NOMO-1 treated with dmso at 0.1 percent for 144 hours (cell line): Measurements from ENCODE around the gene ADORA2B.
"Not testable (repeated sequence)": the region's sequence is repeated elsewhere in the genome, so short reads cannot be mapped to it uniquely, and the experiment has no call there.

ENCODE experiments used
- DNase-seq: peaks from one replicate; lab custom pipeline; 2025; ENCODE audit not compliant: unreplicated experiment; lab: John Stamatoyannopoulos, UW

ADORA2B gene

DNA sequence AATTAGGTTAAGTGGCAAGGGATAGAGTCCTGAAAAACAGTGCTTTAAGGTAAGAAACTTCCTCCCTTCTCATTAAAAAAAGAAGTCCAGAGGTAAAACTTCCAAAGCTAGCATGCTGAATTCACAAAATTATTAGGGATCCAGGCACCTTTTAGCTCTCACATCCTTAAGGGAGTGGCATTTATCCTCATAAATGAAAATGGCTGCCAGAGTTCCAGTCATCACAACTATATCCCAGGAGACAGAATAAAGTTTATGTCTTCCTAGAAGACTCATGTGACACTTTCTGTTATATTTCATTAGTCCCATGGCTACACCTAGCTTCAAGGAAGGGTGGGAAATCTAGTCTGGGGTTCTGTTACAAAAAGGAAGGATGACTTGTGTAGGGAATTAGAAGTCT, 23.3 kb upstream of the ADORA2B start:
- no peak for DNase-seq

- DNase-seq: no peak
Observed at GRCh38 chr17:15922586-15922985, 22.3 kb upstream of the ADORA2B start.

DNA sequence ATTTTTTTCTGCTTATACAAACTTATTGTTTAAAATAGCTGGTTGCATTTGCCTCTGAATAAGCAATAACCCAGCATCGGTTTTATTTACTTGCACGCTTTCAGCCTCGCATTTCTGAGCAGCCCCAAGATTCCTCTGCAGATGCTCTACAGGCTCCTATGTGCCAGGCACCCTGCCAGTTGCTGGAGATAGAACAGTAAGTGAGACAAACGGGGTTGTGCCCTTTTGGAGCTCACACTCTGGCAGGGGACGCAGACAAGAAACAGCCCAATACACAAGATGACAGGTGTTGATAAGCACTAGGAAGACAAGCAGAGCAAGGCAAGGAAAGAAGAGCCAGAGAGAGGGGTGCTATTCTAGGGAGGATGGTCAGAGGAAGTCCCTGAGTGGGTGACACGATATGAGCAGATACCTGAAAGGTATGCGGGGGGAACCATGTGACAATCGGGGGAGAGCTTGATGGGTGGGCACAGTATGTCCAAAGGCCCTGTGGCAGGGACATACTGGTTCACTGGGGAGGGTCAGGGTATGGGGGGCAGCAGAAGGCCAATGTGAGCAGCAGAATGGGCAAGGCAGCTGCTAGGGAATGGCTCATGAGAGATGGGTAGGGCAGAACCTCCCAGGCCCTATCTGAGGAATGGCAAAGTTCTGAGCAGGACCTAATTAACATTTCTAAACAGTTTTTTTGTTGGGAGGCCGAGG, 18.7 kb upstream of the ADORA2B start:
- no peak for DNase-seq

DNA sequence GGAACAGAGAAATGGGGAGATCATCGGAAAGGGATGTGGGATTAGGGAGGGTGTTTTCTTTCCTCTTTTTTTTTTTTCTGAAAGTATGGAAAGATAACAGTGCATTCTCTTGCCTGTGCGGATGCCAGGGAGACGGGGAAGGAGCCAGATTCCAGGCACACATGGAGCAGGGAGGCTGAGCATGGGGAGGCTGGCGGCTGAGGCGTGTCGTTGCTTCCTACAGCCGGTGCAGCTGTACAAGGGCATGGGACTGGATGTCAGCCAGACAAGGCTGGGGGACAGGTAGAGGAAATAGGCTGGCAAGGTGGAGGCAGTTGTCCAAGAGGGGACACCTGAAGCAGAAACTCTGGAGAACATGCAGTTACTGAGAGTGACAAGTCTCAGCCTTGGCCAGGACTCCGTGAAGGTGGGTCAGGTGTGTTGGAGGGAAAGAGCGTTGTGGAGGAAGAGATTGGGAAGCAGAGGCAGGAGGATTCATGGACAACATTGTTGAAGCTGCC, 16.6 kb upstream of the ADORA2B start:
- DNase-seq: no peak

DNA sequence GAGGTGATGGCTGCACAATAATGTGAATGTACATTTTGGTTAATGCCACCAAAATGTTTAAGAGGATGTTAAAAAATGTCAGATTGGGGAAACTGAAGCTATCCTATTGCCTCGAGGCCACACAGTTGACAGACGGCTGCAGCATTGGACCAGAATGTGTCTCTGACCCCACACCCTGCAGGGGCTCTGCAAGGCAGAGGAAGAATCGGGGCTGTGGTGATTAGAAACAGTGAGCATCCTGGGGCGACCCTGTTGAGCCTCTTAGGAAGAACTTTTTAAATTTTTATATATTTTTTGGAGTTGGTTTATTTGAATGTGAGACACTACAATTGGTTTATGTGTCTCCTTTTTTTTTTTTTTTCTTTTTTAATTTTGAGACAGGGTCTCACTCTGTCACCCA, 15.0 kb upstream of the ADORA2B start:
- DNase-seq: no peak

DNA sequence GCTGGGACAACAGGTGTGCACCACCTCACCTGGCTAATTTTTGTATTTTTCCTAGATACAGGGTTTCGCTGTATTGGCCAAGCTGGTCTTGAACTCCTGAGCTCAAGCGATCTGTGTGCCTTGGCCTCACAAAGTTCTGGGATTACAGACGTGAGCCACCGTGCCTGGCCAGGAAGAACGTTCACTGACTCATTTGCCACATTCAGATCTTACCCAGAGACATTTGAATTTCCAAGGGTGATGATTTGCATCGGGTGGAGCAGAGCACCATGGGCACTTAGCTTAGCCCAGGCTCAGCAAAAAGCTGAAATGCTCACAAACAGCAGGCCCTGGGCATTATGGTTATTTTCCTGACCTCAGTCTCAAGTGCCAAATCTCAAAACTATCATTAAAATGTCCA, 14.5 kb upstream of the ADORA2B start:
- DNase-seq: no peak

GRCh38 chr17:15931394-15931793, 13.5 kb upstream of the ADORA2B start:
- DNase-seq: no peak

DNA sequence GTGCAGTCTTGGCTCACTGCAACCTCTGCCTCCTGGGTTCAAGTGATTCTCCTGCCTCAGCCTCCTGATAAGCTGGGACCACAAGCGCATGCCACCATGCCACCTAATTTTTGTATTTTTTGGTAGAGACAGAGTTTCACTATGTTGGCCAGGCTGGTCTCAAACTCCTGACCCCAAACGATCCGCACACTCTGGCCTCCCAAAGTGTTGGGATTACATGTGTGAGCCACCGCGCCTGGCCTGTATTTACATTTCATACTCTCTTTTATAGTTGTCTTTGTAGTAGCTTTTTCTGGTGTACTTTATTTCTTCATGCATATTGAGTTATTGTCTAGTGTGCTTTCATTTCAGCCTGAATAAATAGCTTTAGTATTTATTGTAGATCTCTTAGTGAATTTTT, 10.1 kb upstream of the ADORA2B start:
- DNase-seq: no peak

GRCh38 chr17:15935891-15936290, 9.0 kb upstream of the ADORA2B start:
- no peak for DNase-seq

GRCh38 chr17:15936481-15936880, 8.4 kb upstream of the ADORA2B start:
- DNase-seq: not testable (repeated sequence)

- DNase-seq: no peak
Observed at GRCh38 chr17:15941781-15942180, 3.1 kb upstream of the ADORA2B start.

DNA sequence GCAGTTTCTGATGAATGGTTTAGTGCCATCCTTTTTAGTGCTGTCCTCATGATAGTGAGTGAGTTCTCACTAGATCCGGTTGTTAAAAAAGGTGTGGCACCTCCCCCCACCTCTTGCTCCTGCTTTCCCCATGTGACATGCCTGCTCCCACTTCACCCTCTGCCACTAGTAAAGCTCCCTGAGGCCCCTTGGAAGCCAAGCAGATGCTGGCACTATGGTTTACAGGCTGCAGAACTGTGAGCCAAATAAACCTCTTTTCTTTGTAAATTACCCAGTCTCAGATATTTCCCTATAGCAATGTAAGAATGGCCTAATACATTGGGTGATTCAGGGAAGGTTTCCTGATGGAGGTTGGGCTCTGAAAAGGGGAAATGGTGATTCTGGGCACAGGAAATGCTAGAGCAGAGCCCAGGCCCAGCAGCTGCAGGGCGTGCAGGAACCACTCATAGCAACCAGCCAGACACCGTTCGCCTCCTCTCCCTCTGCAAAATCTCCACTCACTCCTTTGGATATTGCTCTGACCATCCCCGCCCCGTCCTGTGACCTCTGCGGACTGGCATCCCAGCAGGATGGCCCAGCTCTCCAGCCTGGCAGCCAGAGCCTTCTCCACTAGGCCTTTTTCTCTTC, 2.6 kb upstream of the ADORA2B start:
- peak; percentile 80 for DNase-seq

DNA sequence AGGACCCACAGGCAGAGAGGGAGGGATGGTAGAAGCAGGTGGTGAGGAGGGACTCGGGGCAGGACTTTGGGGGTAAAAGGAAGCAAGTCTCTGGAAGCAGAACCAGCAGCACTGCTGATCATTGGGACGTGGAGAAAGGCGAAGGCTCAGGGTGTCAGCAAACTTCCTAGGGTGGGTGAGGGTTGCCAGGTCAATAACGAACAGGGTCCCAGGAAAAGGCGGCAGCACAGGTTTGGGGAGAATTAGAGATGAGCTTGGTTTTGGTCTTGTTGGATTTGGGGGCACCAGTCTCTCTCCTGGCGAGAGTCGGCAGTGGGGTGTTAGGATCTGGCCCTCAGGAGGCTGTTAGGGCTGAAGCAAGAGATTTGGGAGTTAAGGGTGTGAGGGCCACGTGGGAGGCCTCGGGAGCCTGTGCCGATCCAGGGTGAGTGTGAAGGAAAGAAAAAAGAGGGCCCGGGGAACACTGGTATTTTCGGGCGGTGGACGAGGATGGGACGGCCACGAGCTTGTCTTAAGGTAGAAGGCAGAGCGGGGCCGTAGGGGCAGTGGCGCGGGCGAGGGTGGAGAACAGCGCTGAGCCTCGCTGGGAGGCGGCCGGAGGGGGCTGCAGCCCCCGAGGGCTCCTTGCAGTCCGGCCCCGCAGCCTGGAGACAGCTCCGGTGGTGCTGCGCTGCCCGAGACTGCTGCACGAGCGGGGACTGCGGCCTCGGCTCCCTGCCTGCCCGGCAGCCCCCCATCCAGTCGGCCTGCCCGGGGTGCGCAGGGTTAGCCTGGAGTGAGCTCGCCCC, 765 bp upstream of the ADORA2B start:
- DNase-seq: no peak

- no peak for DNase-seq
Observed at GRCh38 chr17:15945527-15946191, 729 bp downstream of the ADORA2B start.

- DNase-seq: no peak
Observed at GRCh38 chr17:15946611-15947120, 1.7 kb downstream of the ADORA2B start.

GRCh38 chr17:15947271-15947670, 2.3 kb downstream of the ADORA2B start:
- no peak for DNase-seq

GRCh38 chr17:15947976-15948752, 3.2 kb downstream of the ADORA2B start:
- no peak for DNase-seq

GRCh38 chr17:15951368-15952047, 6.6 kb downstream of the ADORA2B start:
- DNase-seq: no peak

DNA sequence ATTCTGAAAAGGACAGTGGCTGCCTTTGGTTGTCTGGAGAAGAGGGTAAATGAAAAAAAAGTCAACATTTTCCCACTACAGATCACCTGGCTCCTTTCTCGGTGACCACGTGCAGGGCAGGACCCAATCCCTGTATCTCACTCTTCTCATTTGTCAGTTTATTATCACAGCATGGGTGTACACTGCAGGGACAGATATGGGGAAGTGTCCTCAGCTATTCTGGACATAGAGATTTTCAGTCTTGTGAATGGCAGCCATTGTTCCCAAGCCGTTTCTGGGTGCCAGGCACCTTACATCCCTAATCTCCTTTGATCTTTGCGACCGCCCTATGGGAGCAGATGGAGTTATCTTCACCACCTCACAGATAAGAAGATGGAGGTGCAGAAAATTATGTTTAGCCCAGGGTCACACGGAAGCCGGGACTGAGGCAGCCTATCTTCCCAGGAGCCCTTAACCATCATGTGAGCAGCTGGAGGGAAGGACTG, 7.2 kb downstream of the ADORA2B start:
- DNase-seq: no peak
